GM12878 (cell line): ENCODE data around the gene SERPINB10.

Experiments used
- CHD1 ChIP-seq: IDR thresholded peaks from 2 replicates; pipeline ENCODE4 v1.6.1; 2012; ENCODE audit warnings: low read depth, low read length, improper control_type of control experiment
- CTCF ChIP-seq, 3 experiments: IDR thresholded peaks in 2 of 3; conservative IDR thresholded peaks in 1 of 3; 2 replicates each; pipeline ENCODE4 v1.5.1; 2011; ENCODE audit warnings: low read depth in 3 of 3, low read length in 3 of 3, mild to moderate bottlenecking in 3 of 3, control low read depth in 2 of 3, moderate library complexity in 2 of 3, inconsistent platforms in 1 of 3, mixed read lengths in 1 of 3; ENCODE audit not compliant: control insufficient read depth in 2 of 3, insufficient read depth in 1 of 3; ENCODE audit errors: extremely low read depth in 1 of 3
- FOXK2 ChIP-seq: fragments of 450-650 bp; IDR thresholded peaks from 2 replicates; pipeline ENCODE4 v1.6.1; 2017; ENCODE audit warnings: mild to moderate bottlenecking, moderate library complexity
- TF ChIP-seq, protein P1 (sequence below): fragments of 450-650 bp; IDR thresholded peaks from 2 replicates; pipeline ENCODE4 v1.6.1; 2017; ENCODE audit warnings: mild to moderate bottlenecking, moderate library complexity

- TF ChIP-seq CTCF (IDR thresholded peaks at IDR 0.05 in 2 of 3, conservative IDR thresholded peaks at IDR 0.05 in 1 of 3; ENCODE audit: control insufficient read depth in 2 of 3, extremely low read depth in 1 of 3, insufficient read depth in 1 of 3, low read depth in 3 of 3, low read length in 3 of 3), result no peak
- TF ChIP-seq CHD1, result no peak
- TF ChIP-seq, protein P1, sequence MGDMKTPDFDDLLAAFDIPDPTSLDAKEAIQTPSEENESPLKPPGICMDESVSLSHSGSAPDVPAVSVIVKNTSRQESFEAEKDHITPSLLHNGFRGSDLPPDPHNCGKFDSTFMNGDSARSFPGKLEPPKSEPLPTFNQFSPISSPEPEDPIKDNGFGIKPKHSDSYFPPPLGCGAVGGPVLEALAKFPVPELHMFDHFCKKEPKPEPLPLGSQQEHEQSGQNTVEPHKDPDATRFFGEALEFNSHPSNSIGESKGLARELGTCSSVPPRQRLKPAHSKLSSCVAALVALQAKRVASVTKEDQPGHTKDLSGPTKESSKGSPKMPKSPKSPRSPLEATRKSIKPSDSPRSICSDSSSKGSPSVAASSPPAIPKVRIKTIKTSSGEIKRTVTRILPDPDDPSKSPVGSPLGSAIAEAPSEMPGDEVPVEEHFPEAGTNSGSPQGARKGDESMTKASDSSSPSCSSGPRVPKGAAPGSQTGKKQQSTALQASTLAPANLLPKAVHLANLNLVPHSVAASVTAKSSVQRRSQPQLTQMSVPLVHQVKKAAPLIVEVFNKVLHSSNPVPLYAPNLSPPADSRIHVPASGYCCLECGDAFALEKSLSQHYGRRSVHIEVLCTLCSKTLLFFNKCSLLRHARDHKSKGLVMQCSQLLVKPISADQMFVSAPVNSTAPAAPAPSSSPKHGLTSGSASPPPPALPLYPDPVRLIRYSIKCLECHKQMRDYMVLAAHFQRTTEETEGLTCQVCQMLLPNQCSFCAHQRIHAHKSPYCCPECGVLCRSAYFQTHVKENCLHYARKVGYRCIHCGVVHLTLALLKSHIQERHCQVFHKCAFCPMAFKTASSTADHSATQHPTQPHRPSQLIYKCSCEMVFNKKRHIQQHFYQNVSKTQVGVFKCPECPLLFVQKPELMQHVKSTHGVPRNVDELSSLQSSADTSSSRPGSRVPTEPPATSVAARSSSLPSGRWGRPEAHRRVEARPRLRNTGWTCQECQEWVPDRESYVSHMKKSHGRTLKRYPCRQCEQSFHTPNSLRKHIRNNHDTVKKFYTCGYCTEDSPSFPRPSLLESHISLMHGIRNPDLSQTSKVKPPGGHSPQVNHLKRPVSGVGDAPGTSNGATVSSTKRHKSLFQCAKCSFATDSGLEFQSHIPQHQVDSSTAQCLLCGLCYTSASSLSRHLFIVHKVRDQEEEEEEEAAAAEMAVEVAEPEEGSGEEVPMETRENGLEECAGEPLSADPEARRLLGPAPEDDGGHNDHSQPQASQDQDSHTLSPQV, result no peak
- no peak for TF ChIP-seq FOXK2
Observed at GRCh38 chr18:63953811-63954210, 46.1 kb downstream of the SERPINB10 start.
